PFSK-1 (cell line): ENCODE results near the gene EVA1A.

Source experiments
- FOXP2 ChIP-seq: optimal IDR thresholded peaks from 2 replicates; pipeline ENCODE3; 2011; ENCODE audit warnings: borderline replicate concordance, control low read depth, inconsistent platforms; ENCODE audit not compliant: insufficient read depth; ENCODE audit errors: extremely low read length, extremely low read depth
- POLR2AphosphoS5 ChIP-seq: IDR thresholded peaks from 2 replicates; pipeline ENCODE4 v1.6.1; 2012; ENCODE audit warnings: low read depth, mild to moderate bottlenecking, control low read depth, low read length, moderate library complexity
- REST ChIP-seq, 2 experiments: IDR thresholded peaks; 2 replicates each; pipeline versions ENCODE4 v1.6.1 to v1.8.0; 2011 to 2012; ENCODE audit warnings: low read depth in 2 of 2, low read length in 2 of 2, control low read depth in 1 of 2, inconsistent platforms in 1 of 2, mild to moderate bottlenecking in 1 of 2, moderate library complexity in 1 of 2; ENCODE audit not compliant: insufficient read depth in 1 of 2
- SIN3A ChIP-seq: IDR thresholded peaks from 2 replicates; pipeline ENCODE4 v1.6.1; 2012; ENCODE audit warnings: mild to moderate bottlenecking, low read length, moderate library complexity, borderline replicate concordance; ENCODE audit not compliant: insufficient read depth
- TAF1 ChIP-seq: IDR thresholded peaks from 2 replicates; pipeline ENCODE4 v1.6.1; 2012; ENCODE audit warnings: low read length, control low read depth, borderline replicate concordance; ENCODE audit not compliant: insufficient read depth

GRCh38 chr2:75537658-75538057 lies 23.1 kb downstream of the EVA1A start:
- TF ChIP-seq TAF1 (no peak), REST (IDR thresholded peaks at IDR 0.05; ENCODE audit: insufficient read depth in 1 of 2, low read depth in 2 of 2, low read length in 2 of 2) (no peak), POLR2AphosphoS5 (no peak), SIN3A (no peak), FOXP2 (no peak)
